Suppressor macrophage (primary cell): ENCODE data around the gene FAM3B.
"Not testable (repeated sequence)": the region's sequence is repeated elsewhere in the genome, so short reads cannot be mapped to it uniquely, and the experiment has no call there.

Experiments
- DNase-seq, 4 experiments: peaks; one replicate each; pipeline ENCODE4 v3.0.0-alpha.2; 2020 to 2022
- total RNA-seq, 17 experiments: gene quantifications; one replicate each; lab custom pipeline; 2026; ENCODE audit warnings: mixed read lengths in 6 of 17, inconsistent platforms in 3 of 17; lab: John Stamatoyannopoulos, UW

Gene FAM3B, protein sequence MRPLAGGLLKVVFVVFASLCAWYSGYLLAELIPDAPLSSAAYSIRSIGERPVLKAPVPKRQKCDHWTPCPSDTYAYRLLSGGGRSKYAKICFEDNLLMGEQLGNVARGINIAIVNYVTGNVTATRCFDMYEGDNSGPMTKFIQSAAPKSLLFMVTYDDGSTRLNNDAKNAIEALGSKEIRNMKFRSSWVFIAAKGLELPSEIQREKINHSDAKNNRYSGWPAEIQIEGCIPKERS
- total RNA-seq, result 0 to 1.8 (median 0) reads per million in 17 experiments

DNA sequence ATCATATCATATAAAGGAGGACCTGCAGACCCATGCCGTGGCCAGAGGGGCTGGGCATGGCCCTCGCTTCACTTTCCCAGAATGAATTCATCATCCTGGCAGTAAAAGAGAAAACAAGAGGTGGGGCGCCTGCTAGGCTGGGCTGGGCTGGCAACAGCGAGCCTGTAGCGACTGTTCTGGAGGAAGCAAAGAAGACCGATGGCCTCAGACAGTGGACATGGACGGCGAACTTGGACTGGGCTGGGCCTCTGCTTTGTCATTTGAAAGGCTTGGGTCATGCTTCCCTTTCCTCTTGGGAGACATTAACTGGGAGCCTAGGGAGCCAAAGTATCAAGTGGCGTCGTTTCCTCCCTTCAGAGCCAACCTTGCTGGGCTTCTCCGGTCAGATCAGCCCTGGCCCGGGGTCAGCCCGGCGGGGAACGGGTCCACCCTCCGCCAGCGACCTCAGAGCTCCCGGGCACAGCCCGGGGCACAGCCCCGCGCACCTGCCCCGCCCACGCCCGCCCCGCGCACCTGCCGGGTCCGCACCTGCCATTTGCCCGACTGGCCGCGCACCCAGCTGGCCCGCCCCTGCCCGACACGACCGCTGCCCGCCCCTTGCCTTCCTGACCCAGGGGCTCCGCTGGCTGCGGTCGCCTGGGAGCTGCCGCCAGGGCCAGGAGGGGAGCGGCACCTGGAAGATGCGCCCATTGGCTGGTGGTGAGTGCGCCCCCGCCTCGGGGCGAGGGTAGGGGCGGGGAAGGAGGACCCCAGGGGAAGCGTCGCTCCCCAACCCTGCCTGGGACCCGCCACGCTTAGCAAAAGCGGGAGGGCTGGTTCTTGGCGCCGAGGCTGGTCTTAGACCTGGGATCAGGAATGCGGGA lies at the start of gene FAM3B:
TSS of gene FAM3B (plus strand) at position 602 of the 863 bp plus-strand sequence. CDS start at position 681, 79 bp downstream.
- DNase-seq, result peak in 1 of 4 experiments; percentile 8

DNA sequence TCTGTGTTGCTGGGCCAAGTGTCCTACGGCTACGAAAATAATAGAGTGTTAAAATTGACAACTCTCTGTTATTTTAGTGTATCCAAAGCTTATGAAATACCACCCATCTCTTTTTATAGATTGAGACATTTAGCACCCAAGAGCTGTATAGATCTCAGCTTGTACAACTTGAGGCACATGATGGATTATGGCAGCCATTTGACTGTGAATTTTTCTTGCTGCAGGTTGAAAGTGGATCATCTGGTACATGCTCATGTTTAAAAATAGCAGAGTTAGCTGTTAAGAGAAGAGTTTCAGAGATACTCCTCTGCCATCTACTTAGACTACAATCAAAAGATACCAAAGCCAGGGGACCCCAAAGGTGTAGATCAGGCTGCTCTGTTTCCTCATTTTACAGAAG lies 49.3 kb upstream of the FAM3B start:
- no peak for DNase-seq

DNA sequence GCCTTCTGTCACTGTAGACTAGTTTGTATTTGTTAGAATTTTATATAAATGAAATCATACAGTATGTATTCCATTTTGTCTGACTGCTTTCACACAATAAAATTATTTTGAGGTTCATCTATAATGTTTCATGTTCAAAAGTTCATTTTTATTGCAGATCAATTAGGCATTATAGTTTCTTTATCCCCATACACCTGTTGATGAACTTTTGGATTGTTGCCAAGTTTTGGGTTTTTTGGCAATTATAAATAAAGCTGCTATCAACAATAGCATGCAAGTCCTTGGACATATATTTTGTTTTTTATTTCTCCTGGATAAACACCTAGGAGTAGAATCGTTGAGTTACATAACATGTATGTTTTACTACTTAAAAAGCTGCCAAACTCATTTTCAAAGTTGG lies 47.1 kb upstream of the FAM3B start:
- DNase-seq, result no peak

DNA sequence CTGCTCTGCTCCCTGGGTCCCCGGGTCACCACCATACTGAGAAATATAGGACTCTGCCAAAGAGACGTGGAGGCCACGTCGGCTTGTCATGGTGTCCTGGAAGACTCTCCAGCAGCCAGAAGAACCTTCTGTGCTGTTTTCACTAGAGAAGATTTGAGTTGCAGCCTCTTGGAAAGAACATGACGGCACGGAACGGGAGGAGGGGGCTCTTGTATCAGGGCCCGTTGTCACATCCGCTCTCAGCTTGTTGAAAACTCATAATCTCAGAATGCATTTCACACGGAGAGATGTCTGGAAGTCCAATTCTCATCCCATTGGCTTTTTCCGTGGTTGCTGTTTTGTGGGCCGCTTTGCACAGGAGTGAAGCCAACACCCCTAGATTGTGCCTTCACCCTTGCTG lies 39.4 kb upstream of the FAM3B start:
- DNase-seq, result no peak

DNA sequence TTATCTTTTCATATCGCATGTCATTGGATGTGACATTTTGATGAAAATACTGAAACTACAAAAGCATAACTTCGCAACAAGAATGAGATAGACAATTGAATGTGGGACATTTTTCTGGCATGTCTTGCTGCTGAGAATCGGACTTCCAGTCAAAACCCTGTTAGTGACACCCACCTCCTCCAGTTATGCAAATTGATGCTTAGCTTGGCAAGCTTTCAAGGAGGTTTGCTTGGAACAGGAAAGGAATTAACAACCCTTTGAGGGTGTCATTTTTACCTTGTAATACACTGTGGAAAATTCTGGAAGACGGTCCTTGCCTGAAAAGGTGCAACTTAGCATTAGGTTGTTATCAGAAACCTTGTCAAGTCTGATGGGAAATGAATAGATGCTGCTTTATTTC lies 38.8 kb upstream of the FAM3B start:
- DNase-seq, result no peak

- no peak for DNase-seq
Measured at GRCh38 chr21:41280115-41280919, 36.3 kb upstream of the FAM3B start.

DNA sequence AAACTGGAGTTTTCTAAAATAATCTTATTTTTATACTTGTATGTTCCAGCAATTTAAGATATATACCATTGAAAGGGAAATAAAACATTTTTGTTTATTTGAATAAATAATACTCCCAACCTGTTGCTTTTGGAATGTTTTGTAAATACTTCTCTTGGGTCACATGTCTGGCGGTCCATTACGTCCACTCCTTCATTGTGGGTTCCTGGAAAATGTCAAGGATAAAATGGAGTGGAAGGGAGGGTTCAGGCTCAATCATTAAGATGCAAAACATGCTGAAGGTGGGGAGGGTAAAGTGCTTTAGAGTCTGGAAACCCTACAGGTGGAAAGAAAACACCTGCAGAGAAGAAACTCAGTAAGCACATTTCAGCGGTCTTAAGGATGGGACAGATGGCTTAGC lies 34.2 kb upstream of the FAM3B start:
- no peak for DNase-seq

DNA sequence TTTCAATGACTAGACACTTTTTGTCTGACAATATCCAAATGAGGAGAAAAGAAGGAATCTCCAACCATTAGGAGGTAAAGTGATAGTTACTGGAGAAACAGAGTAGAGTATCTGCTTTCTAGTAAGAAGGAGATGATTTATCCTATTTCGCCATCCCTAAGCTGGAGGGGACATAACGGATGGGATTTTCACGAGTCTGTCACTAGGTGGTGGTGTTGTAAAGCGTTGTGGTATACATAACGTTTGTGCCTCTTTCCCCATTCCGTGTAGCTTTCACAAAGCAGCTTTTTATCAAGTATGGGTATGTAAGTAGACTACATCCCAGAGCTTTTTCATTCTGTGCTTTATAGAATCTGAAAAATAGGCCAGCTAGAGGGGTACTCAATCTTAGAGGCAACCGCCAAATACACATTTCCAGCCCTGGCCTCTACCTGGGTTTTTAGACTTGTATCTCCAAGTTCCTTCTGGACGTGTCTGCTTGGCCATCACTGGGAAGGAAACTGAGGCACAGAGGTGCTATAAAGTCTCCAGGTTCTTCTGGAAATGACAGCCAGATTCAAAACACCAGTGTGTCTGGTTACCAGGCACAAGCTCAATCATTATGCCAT lies 33.3 kb upstream of the FAM3B start:
- DNase-seq, result peak; percentile 76 to 90 (median 82)

GRCh38 chr21:41289431-41289830 lies 27.2 kb upstream of the FAM3B start:
- no peak for DNase-seq

- DNase-seq, result no peak
Measured at GRCh38 chr21:41290106-41290799, 26.3 kb upstream of the FAM3B start.

- DNase-seq, result no peak
Measured at GRCh38 chr21:41294548-41295231, 21.9 kb upstream of the FAM3B start.

- DNase-seq, result no peak
Measured at GRCh38 chr21:41295721-41296254, 20.8 kb upstream of the FAM3B start.

- DNase-seq, result no peak
Measured at GRCh38 chr21:41302976-41303375, 13.6 kb upstream of the FAM3B start.

DNA sequence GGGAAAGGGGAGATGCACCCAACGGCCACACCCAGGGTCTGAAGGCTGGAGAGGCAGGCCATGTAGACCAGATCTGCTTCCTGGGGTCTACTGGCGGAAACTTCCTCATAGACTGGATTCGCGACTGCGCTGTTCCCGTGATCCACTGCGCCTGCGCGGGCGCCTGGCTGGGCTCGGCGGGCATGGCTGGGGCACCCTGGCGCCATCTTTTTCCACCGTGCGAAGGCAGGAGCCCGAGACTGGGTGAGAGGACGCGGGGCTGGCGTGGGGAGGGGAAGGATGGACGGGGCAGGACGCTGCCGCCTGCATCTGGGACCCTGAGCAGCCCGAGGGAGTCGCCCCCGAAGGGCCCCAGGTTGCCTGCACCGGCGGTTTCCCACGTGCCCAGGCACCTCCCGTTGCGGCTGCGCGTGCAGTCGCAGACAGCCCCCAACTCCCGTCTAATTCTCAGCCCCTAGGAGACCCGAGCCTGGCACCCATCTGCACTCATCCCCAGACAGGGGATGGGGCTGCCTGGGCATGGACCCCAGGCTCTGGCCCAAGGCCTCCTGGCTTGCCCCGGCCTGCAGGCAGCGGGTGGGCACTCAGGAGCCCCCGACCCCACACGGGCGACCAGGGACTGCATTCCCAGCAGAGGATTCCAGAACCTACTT lies 12.4 kb upstream of the FAM3B start:
- no peak for DNase-seq

GRCh38 chr21:41307219-41307618 lies 9.4 kb upstream of the FAM3B start:
- no peak for DNase-seq

DNA sequence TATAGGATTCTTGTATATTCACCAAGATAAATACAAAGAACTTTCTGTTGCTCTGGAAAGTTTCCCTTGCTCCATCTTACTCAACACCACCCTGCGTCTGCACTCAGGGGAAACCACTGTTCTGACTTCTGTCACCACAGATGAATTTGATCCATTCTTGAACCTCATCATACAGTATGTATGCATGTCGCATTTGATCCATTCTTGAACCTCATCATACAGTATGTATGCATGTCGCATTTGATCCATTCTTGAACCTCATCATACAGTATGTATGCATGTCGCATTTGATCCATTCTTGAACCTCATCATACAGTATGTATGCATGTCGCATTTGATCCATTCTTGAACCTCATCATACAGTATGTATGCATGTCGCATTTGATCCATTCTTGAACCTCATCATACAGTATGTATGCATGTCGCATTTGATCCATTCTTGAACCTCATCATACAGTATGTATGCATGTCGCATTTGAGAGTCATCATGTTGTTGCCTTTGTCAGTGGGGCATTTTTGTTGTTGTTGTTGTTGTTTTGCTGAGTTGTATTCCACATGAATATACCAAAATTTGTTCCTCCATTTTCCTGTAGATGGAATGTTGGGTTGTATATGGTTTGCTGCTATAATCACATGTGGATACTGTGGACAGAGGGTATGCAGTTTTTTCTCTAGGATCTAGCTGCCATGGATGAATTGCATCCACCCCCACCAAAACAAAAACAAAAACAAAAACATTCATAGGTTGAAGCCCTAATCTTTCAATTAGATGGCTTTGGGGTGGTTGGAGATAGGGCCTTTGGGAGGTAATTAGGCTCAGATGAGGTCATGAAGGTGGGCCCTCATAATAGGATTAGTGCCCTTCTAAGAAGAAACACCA lies 3.1 kb upstream of the FAM3B start:
- DNase-seq, result not testable (repeated sequence)

DNA sequence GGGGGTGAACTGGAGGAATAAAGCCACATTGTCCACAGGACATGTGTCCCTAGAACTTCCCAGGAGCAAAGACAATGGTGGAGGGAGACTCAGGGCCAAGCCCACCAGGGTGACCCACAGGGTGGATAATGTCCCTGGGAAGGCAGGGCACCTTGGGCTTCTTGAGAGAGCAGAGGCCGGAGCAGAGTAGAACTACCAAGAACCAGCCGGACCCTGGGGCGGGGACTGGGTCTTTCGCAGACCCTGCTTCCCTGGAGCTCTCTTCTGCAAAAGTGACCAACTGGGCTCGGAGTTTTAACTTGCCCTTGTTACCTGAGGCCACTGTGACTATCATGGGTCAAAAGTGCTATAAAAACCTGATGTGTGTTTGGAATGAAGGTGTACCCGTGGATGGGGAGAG lies 875 bp upstream of the FAM3B start:
- no peak for DNase-seq

DNA sequence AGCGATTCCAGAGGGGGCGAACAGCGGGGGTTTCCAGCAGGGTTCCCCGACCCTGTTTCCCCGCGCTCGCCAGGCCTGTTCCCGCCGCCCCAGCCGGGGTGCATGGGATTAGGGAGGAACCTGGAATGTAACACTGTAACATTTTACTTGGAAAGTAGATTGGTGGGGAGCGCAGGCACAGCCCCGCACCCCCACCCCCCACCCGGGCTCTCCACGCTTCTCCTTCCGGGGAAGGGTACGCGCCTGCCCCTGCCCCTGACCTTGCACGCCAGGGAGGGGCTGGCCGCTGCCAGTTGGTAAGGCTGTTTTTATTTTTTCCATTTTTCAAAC lies 427 bp downstream of the FAM3B start:
- DNase-seq, result no peak

GRCh38 chr21:41317458-41317857 lies 857 bp downstream of the FAM3B start:
- DNase-seq, result peak in 2 of 4 experiments; percentile 14 to 15

DNA sequence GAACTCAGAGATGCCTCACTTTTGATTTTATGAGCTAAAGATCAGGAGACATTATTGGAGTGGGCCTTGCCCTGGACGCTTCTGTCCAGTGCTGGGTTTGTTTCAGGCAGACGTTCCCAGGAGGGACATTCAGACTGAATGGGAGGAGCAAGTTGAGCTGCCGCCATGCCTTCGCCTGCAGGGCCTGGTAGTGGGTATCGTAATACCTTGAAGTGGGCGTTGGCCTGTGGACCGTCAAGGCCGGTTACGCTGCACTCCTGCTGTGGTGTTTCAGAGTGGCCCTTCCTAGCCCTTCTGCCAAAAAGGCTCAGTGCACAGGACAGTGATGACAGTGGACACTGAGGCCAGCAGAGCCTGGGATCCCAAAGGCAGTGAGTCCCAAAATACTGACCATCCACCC lies 1.6 kb downstream of the FAM3B start:
- DNase-seq, result no peak
